ENCODE data around the gene INTS11. TPM values are rescaled to one million over a fixed set of nuclear protein-coding genes. Genes with fewer than 3 reads are reported as not detected.

The INTS11 gene
- total and polyA plus RNA-seq, 2 of the 13 experiments (the other 11 are each of a cell fraction or from before 2014, with no cell fraction given) = 52.8 to 94.8 TPM

GRCh38 chr1:1306661-1307260 lies 17.7 kb downstream of the INTS11 start (continued):
- TF ChIP-seq ZBED4 (CRISPR knock-in tag; IDR thresholded peaks at IDR 0.05; ENCODE audit: borderline replicate concordance) (no peak), ZNF564 (CRISPR knock-in tag; IDR thresholded peaks at IDR 0.05) (no peak), NR2C2 (CRISPR knock-in tag; IDR thresholded peaks at IDR 0.05; ENCODE audit: borderline replicate concordance) (peak; percentile 61), ZNF850 (CRISPR knock-in tag; conservative IDR thresholded peaks at IDR 0.05) (no peak), MAZ (IDR thresholded peaks at IDR 0.05; ENCODE audit: borderline replicate concordance, low read depth, low read length) (no peak), MAZ (CRISPR knock-in tag; IDR thresholded peaks at IDR 0.05; ENCODE audit: low read depth) (no peak), HMG20A (CRISPR knock-in tag; IDR thresholded peaks at IDR 0.05; ENCODE audit: borderline replicate concordance) (no peak), ARID4A (CRISPR knock-in tag; IDR thresholded peaks at IDR 0.05; ENCODE audit: borderline replicate concordance) (peak; percentile 85; the same call in 1 of the 2 replicates), ZNF569 (CRISPR knock-in tag; IDR thresholded peaks at IDR 0.05; ENCODE audit: borderline replicate concordance) (no peak), ATF1 (CRISPR knock-in tag; IDR thresholded peaks at IDR 0.05) (no peak), ZMYM3 (CRISPR knock-in tag; IDR thresholded peaks at IDR 0.05) (no peak), ZNF326 (CRISPR knock-in tag; IDR thresholded peaks at IDR 0.05; ENCODE audit: borderline replicate concordance) (no peak), NFIC (IDR thresholded peaks at IDR 0.05; ENCODE audit: low read length) (no peak), CCAR2 (optimal IDR thresholded peaks at IDR 0.05; ENCODE audit: low read depth, low read length) (no peak), ZNF749 (CRISPR knock-in tag; IDR thresholded peaks at IDR 0.05; ENCODE audit: borderline replicate concordance) (no peak), ETV6 (CRISPR knock-in tag; conservative IDR thresholded peaks at IDR 0.05) (no peak), NFYC (CRISPR knock-in tag; IDR thresholded peaks at IDR 0.05) (no peak), HNRNPK (IDR thresholded peaks at IDR 0.05; ENCODE audit: low read depth, low read length, poor library complexity, severe bottlenecking) (no peak), SMYD3 (CRISPR knock-in tag; IDR thresholded peaks at IDR 0.05) (no peak), ZNF282 (IDR thresholded peaks at IDR 0.05; ENCODE audit: partially characterized antibody) (no peak), THAP11 (CRISPR knock-in tag; IDR thresholded peaks at IDR 0.05) (peak; percentile 62)
- TF ChIP-seq, protein P1, sequence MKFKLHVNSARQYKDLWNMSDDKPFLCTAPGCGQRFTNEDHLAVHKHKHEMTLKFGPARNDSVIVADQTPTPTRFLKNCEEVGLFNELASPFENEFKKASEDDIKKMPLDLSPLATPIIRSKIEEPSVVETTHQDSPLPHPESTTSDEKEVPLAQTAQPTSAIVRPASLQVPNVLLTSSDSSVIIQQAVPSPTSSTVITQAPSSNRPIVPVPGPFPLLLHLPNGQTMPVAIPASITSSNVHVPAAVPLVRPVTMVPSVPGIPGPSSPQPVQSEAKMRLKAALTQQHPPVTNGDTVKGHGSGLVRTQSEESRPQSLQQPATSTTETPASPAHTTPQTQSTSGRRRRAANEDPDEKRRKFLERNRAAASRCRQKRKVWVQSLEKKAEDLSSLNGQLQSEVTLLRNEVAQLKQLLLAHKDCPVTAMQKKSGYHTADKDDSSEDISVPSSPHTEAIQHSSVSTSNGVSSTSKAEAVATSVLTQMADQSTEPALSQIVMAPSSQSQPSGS (CRISPR knock-in tag; IDR thresholded peaks at IDR 0.05) = no peak; the same call in 1 of the 2 replicates
